Calu3 (cell line): ENCODE results near the gene CCDC14. TPM values are rescaled to one million over a fixed set of nuclear protein-coding genes. Genes with fewer than 3 reads are reported as not detected.

Experiments
- BruUV-seq: library from RNA; stranded (reverse); fragments of 400-500 nt; replicated peaks from 2 replicates; lab custom pipeline; 2021; lab: Mats Ljungman, UMichigan
- CTCF ChIA-PET: fragments of 300-600 bp; sonication (Branson Sonifier 250); formaldehyde crosslinking; loops from one replicate; lab custom pipeline; 2022; ENCODE audit warnings: antibody characterized with exemption; lab: Charles Lee
- DNase-seq: peaks from one replicate; pipeline ENCODE4 v3.0.0; 2022
- H3K27ac Mint-ChIP-seq: one replicate; pipeline ENCODE4 v1.8.0; 2022; ENCODE audit warnings: mixed read lengths; ENCODE audit not compliant: unreplicated experiment
- H3K27me3 Mint-ChIP-seq: one replicate; pipeline ENCODE4 v1.8.0; 2022; ENCODE audit warnings: mixed read lengths; ENCODE audit not compliant: unreplicated experiment
- H3K36me3 Mint-ChIP-seq: one replicate; pipeline ENCODE4 v1.8.0; 2022; ENCODE audit warnings: mild to moderate bottlenecking, moderate library complexity, mixed read lengths; ENCODE audit not compliant: insufficient read depth, unreplicated experiment
- H3K4me1 Mint-ChIP-seq: one replicate; pipeline ENCODE4 v1.8.0; 2022; ENCODE audit warnings: mild to moderate bottlenecking, low read depth, mixed read lengths; ENCODE audit not compliant: unreplicated experiment
- H3K4me3 Mint-ChIP-seq: one replicate; pipeline ENCODE4 v1.8.0; 2022; ENCODE audit warnings: mild to moderate bottlenecking, low read depth, moderate library complexity, mixed read lengths; ENCODE audit not compliant: unreplicated experiment
- H3K9me3 Mint-ChIP-seq: one replicate; pipeline ENCODE4 v1.8.0; 2022; ENCODE audit warnings: low read depth, mixed read lengths; ENCODE audit not compliant: unreplicated experiment
- intact Hi-C: fragments of 100-400 bp; cut with micrococcal nuclease; formaldehyde crosslinking; loops from one replicate; pipeline ENCODE4 v1.10.0; 2022; ENCODE audit not compliant: unreplicated experiment
- total RNA-seq: library from RNA; stranded (reverse); gene quantifications from 2 replicates; pipeline ENCODE4 v1.2.3, GENCODE V29; 2022
- TF ChIP-seq, protein P1 (sequence below): fragments of 200-600 bp; IDR thresholded peaks from one replicate; pipeline ENCODE4 v1.8.0; 2022; ENCODE audit warnings: antibody characterized with exemption; ENCODE audit not compliant: unreplicated experiment

Gene CCDC14
- total RNA-seq, 1 experiment from 2014 or later, result 60.6 TPM

- intact Hi-C loops, result no loop called here
- no peaks in the 10 kb centered on the region for H3K9me3 Mint-ChIP-seq
- BruUV-seq, result no TSS peak
- H3K27ac Mint-ChIP-seq, result no peak overlapping the region
- no peak overlapping the region for H3K4me3 Mint-ChIP-seq
- no peaks in the 10 kb centered on the region for H3K4me1 Mint-ChIP-seq
- DNase-seq, result no peak
- no peaks in the 10 kb centered on the region for H3K27me3 Mint-ChIP-seq
- H3K36me3 Mint-ChIP-seq, result peaks cover 4% of the 10 kb centered on the region
- CTCF ChIA-PET, result no interaction called here
- TF ChIP-seq, protein P1, sequence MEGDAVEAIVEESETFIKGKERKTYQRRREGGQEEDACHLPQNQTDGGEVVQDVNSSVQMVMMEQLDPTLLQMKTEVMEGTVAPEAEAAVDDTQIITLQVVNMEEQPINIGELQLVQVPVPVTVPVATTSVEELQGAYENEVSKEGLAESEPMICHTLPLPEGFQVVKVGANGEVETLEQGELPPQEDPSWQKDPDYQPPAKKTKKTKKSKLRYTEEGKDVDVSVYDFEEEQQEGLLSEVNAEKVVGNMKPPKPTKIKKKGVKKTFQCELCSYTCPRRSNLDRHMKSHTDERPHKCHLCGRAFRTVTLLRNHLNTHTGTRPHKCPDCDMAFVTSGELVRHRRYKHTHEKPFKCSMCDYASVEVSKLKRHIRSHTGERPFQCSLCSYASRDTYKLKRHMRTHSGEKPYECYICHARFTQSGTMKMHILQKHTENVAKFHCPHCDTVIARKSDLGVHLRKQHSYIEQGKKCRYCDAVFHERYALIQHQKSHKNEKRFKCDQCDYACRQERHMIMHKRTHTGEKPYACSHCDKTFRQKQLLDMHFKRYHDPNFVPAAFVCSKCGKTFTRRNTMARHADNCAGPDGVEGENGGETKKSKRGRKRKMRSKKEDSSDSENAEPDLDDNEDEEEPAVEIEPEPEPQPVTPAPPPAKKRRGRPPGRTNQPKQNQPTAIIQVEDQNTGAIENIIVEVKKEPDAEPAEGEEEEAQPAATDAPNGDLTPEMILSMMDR, result no peak
Observed at GRCh38 chr3:123947482-123947881, 13.5 kb downstream of the CCDC14 start.

GRCh38 chr3:123941542-123941941 lies 19.5 kb downstream of the CCDC14 start:
- no peaks in the 10 kb centered on the region for H3K4me1 Mint-ChIP-seq
- H3K4me3 Mint-ChIP-seq, result no peak overlapping the region
- H3K27ac Mint-ChIP-seq, result no peak overlapping the region
- TF ChIP-seq, protein P1, result no peak
- no peaks in the 10 kb centered on the region for H3K27me3 Mint-ChIP-seq
- CTCF ChIA-PET, result no interaction called here
- peaks cover 4% of the 10 kb centered on the region for H3K36me3 Mint-ChIP-seq
- DNase-seq, result no peak
- intact Hi-C loops, result no loop called here
- BruUV-seq, result no TSS peak
- H3K9me3 Mint-ChIP-seq, result no peaks in the 10 kb centered on the region

DNA sequence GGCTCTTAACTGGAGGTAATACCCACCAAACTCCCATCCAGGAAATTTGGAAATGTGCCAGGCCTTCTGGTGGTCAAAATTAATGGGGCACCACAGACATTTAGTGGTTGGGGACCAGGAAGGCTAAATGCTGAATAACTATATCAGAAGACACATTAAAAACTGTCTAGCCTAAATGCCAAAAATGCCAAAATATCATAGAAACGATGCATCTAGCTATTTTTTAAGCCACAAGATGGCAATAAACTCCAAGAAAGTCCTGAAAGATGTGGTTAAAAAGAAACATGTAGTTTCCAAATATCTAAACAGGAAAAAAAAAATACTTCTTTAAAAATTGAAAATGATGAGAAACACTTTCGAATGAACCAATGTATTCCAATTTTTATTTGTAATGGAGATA lies 19.9 kb downstream of the CCDC14 start:
- Mint-ChIP-seq H3K4me3 (no peak overlapping the region), H3K36me3 (peaks cover 4% of the 10 kb centered on the region), H3K27ac (no peak overlapping the region), H3K27me3 (no peaks in the 10 kb centered on the region), H3K4me1 (no peaks in the 10 kb centered on the region), H3K9me3 (no peaks in the 10 kb centered on the region)
- TF ChIP-seq, protein P1, result no peak
- intact Hi-C loops, result no loop called here
- no peak for DNase-seq
- BruUV-seq, result no TSS peak
- CTCF ChIA-PET, result no interaction called here

- H3K27ac Mint-ChIP-seq, result no peak overlapping the region
- CTCF ChIA-PET, result no interaction called here
- no peaks in the 10 kb centered on the region for H3K27me3 Mint-ChIP-seq
- DNase-seq, result no peak
- intact Hi-C loops, result no loop called here
- H3K4me1 Mint-ChIP-seq, result no peaks in the 10 kb centered on the region
- TF ChIP-seq, protein P1, result no peak
- BruUV-seq, result no TSS peak
- peaks cover 4% of the 10 kb centered on the region for H3K36me3 Mint-ChIP-seq
- H3K4me3 Mint-ChIP-seq, result no peak overlapping the region
- no peaks in the 10 kb centered on the region for H3K9me3 Mint-ChIP-seq
Observed at GRCh38 chr3:123939706-123940105, 21.3 kb downstream of the CCDC14 start.
